RWPE2 (cell line): ENCODE measurements around the gene UBE4B.

Experiments used
- ATAC-seq: fragments of 200-7000 bp; cut with Tn5 transposase; 3 replicates; pipeline ENCODE4 v1.9.1; 2021; ENCODE audit warnings: low read depth
- DNase-seq: peaks from one replicate; pipeline ENCODE4 v3.0.0-alpha.2; 2020; ENCODE audit warnings: low spot score
- H3K27ac ChIP-seq: fragments of 450-650 bp; 2 replicates; pipeline ENCODE4 v1.5.1; 2017; ENCODE audit warnings: mild to moderate bottlenecking; ENCODE audit not compliant: poor library complexity, severe bottlenecking
- H3K27me3 ChIP-seq: fragments of 250-450 bp; sonication (Bioruptor Pico); 2 replicates; pipeline ENCODE4 v1.5.1; 2021; ENCODE audit warnings: mild to moderate bottlenecking, moderate library complexity; ENCODE audit not compliant: insufficient read depth, poor library complexity, severe bottlenecking
- H3K36me3 ChIP-seq: fragments of 250-450 bp; sonication (Bioruptor Pico); 2 replicates; pipeline ENCODE4 v1.5.1; 2020; ENCODE audit warnings: low read depth, mild to moderate bottlenecking, moderate library complexity
- H3K4me1 ChIP-seq: fragments of 250-450 bp; sonication (Bioruptor Pico); 2 replicates; pipeline ENCODE4 v1.5.1; 2021; ENCODE audit warnings: mild to moderate bottlenecking, moderate library complexity; ENCODE audit not compliant: insufficient read depth, poor library complexity, severe bottlenecking
- H3K4me3 ChIP-seq: fragments of 250-450 bp; sonication (Bioruptor Pico); 2 replicates; pipeline ENCODE4 v1.5.1; 2021; ENCODE audit warnings: mild to moderate bottlenecking, moderate library complexity; ENCODE audit not compliant: severe bottlenecking
- H3K9me3 ChIP-seq: fragments of 250-450 bp; sonication (Bioruptor Pico); 2 replicates; pipeline ENCODE4 v1.5.1; 2021; ENCODE audit warnings: mild to moderate bottlenecking, moderate library complexity; ENCODE audit not compliant: severe bottlenecking
- TF ChIP-seq, protein P1 (sequence below): fragments of 450-650 bp; IDR thresholded peaks from one replicate; pipeline ENCODE4 v1.5.1; 2017; ENCODE audit warnings: mild to moderate bottlenecking, moderate library complexity; ENCODE audit not compliant: poor library complexity, severe bottlenecking

Gene UBE4B

DNA sequence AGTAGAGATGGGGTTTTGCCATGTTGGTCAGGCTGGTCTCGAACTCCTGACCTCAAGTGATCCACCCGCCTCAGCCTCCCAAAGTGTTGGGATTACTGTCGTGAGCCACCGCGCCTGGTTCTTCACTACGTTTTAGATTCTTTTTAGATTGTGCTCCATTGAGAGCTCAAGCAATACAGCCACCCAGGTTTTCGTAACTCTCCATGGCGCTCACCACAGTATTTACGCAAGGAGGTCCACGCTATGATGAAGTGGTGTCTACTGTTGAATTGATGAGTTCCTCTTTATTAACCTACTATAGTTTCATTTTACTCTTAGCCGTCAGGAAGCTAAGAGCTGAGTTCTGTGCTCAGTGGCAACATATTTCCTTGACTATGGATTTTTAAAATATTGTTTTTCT is 175.8 kb downstream of the UBE4B start:
- no peak overlapping the region for H3K27ac ChIP-seq
- no peak for ATAC-seq
- TF ChIP-seq, protein P1, sequence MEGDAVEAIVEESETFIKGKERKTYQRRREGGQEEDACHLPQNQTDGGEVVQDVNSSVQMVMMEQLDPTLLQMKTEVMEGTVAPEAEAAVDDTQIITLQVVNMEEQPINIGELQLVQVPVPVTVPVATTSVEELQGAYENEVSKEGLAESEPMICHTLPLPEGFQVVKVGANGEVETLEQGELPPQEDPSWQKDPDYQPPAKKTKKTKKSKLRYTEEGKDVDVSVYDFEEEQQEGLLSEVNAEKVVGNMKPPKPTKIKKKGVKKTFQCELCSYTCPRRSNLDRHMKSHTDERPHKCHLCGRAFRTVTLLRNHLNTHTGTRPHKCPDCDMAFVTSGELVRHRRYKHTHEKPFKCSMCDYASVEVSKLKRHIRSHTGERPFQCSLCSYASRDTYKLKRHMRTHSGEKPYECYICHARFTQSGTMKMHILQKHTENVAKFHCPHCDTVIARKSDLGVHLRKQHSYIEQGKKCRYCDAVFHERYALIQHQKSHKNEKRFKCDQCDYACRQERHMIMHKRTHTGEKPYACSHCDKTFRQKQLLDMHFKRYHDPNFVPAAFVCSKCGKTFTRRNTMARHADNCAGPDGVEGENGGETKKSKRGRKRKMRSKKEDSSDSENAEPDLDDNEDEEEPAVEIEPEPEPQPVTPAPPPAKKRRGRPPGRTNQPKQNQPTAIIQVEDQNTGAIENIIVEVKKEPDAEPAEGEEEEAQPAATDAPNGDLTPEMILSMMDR, result no peak
- no peaks in the 10 kb centered on the region for H3K27me3 ChIP-seq
- H3K36me3 ChIP-seq, result no peaks in the 10 kb centered on the region
- H3K9me3 ChIP-seq, result no peaks in the 10 kb centered on the region
- DNase-seq, result no peak
- no peak overlapping the region for H3K4me3 ChIP-seq
- no peaks in the 10 kb centered on the region for H3K4me1 ChIP-seq

DNA sequence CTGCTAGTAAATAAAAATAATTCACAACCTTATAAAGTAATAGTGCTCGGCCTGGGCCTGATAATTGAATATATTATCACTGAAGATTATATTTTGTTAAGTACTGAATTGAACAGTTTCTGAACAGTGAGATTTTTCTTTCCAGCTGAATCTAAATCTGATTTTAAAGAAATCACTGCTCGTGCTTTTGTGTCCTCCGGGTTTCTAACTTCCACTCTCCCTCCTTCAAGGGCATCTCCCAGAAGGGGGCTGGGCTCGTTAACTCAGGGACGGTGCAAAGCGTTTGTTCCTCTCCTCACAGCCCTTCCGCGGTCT is 176.8 kb downstream of the UBE4B start:
- peak overlapping the region; percentile 85 for H3K27ac ChIP-seq
- H3K4me1 ChIP-seq, result no peaks in the 10 kb centered on the region
- no peaks in the 10 kb centered on the region for H3K36me3 ChIP-seq
- ATAC-seq (no peak), DNase-seq (no peak)
- H3K4me3 ChIP-seq, result peak overlapping the region; percentile 83
- H3K9me3 ChIP-seq, result no peaks in the 10 kb centered on the region
- TF ChIP-seq, protein P1, result no peak
- H3K27me3 ChIP-seq, result no peaks in the 10 kb centered on the region

DNA sequence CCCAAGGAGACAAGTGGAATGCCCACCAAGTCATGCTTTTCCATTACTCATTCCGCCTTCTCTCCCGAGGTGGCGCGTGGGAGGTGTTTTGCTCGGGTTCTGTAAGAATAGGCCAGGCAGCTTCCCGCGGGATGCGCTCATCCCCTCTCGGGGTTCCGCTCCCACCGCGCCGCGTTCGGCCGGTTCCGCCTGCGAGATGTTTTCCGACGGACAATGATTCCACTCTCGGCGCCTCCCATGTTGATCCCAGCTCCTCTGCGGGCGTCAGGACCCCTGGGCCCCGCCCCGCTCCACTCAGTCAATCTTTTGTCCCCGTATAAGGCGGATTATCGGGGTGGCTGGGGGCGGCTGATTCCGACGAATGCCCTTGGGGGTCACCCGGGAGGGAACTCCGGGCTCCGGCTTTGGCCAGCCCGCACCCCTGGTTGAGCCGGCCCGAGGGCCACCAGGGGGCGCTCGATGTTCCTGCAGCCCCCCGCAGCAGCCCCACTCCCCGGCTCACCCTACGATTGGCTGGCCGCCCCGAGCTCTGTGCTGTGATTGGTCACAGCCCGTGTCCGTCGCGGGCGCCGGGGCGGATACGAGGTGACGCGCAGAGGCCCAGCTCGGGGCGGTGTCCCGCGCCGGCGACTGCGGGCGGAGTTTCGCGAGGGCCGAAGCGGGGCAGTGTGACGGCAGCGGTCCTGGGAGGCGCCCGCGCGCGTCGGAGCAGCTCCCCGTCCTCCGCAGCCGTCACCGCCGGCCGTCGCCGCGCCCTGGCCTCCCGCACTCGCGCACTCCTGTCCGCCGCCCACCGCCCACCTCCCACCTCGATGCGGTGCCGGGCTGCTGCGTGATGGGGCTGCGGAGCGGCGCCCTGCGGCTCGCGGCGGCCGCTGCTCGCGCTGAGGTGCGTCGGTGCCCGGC is 177.4 kb downstream of the UBE4B start, which contains the start of gene KIF1B:
TSS of gene KIF1B (plus strand) at position 666 of the 906 bp plus-strand sequence. CDS start 21,759 bp downstream, outside the sequence.
- peak within 1 kb of the TSS; percentile 83 for H3K4me3 ChIP-seq
- ATAC-seq, result peak; percentile 94
- no peaks in the 10 kb centered on the region for H3K27me3 ChIP-seq
- peak within 1 kb of the TSS; percentile 85 for H3K27ac ChIP-seq
- TF ChIP-seq, protein P1, result peak; percentile 99
- H3K9me3 ChIP-seq, result no peaks in the 10 kb centered on the region
- H3K36me3 ChIP-seq, result no peaks in the 10 kb centered on the region
- H3K4me1 ChIP-seq, result no peaks in the 10 kb centered on the region
- DNase-seq, result peak; percentile 96

DNA sequence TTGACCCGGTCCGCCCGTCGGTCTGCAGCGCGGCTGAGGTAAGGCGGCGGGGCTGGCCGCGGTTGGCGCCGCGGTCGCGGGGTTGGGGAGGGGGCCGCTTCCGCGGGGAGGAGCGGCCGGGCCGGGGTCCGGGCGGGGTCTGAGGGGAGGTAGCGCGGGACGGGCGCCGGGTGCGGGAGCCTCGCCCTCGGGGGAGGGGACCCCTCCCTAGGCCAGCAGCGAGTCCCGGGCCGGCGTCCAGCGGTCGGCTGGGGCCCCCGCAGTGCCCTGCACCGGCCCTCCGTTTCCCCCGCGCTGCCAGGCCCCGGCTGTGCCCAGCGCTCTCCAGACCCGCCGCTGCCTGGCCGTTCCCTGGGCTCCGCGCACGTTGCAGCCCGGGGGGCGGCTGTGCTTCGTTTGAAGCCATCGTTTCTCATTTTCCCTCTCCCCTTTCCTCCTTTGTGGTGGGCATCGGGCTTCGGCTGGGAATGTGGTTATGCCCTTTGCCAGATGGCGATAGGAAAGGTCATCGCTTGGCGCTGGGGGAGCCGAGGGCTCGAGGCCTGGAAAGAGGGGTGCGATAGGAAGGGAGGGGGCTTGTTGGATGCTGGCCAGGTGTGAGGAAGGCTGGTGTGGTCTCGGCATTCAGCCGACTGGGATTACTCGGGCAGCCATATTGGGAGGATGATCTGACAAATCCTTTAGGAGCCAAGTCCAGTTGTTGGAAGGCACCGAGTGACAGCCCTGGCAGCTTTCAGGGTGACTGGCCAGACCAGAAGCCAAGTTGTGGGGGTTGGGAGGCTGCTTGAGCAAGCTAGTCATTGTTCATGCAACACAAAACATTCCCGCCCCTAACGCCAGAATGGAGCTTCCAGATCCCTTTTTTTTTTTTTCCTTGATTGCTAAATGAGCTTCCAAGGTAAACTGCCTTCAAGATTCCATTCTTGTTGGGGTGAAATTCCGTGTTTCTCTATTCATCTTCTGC is 178.4 kb downstream of the UBE4B start:
- H3K4me1 ChIP-seq, result no peaks in the 10 kb centered on the region
- no peaks in the 10 kb centered on the region for H3K9me3 ChIP-seq
- peak overlapping the region; percentile 85 for H3K27ac ChIP-seq
- TF ChIP-seq, protein P1, result no peak
- ATAC-seq (peak; percentile 29), DNase-seq (peak; percentile 92)
- no peaks in the 10 kb centered on the region for H3K27me3 ChIP-seq
- peak overlapping the region; percentile 83 for H3K4me3 ChIP-seq
- no peaks in the 10 kb centered on the region for H3K36me3 ChIP-seq
